Thyroid gland (tissue), 4 donors: ENCODE data around the gene SLC35B2.

Experiments used
- CTCF ChIP-seq, 6 experiments: fragments of 200-600 bp in 3 of 6; fragments of 450-650 bp in 3 of 6; sonication (generic) in 3 of 6; IDR thresholded peaks; one replicate each; pipeline ENCODE4 v1.5.1; 2016 to 2019; ENCODE audit warnings: antibody characterized with exemption in 6 of 6, mild to moderate bottlenecking in 2 of 6, inconsistent platforms in 1 of 6, moderate library complexity in 1 of 6
- POLR2A ChIP-seq, 2 donors: fragments of 450-650 bp; IDR thresholded peaks; one replicate each; pipeline ENCODE4 v1.6.1; 2017; ENCODE audit warnings: antibody characterized with exemption in 2 of 2, mild to moderate bottlenecking in 2 of 2, moderate library complexity in 1 of 2

GRCh38 chr6:44301106-44301505 is 43.8 kb upstream of the SLC35B2 start:
- TF ChIP-seq POLR2A (IDR thresholded peaks at IDR 0.05), result no peak
- no peak for TF ChIP-seq CTCF (IDR thresholded peaks at IDR 0.05)
